Stomach (tissue), 4 donors: ENCODE measurements around the gene HOXB7.

Source experiments
- CTCF ChIP-seq, 7 experiments: fragments of 450-650 bp in 4 of 7; fragments of 200-600 bp in 3 of 7; sonication (generic) in 3 of 7; IDR thresholded peaks; one replicate each; pipeline ENCODE4 v1.5.1; 2016 to 2019; ENCODE audit warnings: antibody characterized with exemption in 7 of 7, control low read depth in 2 of 7, mild to moderate bottlenecking in 1 of 7
- POLR2A ChIP-seq, 4 donors: fragments of 450-650 bp; IDR thresholded peaks; one replicate each; pipeline ENCODE4 v1.6.1; 2016; ENCODE audit warnings: antibody characterized with exemption in 4 of 4, control low read depth in 2 of 4, mild to moderate bottlenecking in 1 of 4, moderate library complexity in 1 of 4

GRCh38 chr17:48655913-48656312 is 45.1 kb upstream of the HOXB7 start:
- TF ChIP-seq CTCF (IDR thresholded peaks at IDR 0.05) = no peak
- TF ChIP-seq POLR2A (IDR thresholded peaks at IDR 0.05) = no peak
